ENCODE results near the gene FARP1.

Gene FARP1

DNA sequence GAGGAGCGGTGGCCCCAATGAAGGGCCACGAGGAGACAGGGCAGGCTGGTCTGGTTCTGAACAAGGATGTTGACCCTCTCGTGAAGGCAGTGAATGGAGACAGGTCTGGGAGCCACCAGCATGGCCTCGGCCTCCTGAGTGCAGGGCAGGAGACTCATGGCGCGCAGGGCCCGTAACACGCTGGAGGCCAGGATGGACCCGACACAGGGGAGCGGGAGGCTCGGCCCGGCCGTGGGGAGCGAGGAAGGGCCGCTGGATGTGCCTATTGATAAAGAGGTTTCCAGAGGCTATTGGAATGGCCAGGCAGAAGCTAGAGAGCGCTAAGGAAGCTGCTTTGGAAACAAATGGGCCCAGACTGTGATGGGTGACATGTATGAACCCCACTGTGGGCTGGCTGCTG, 301.5 kb downstream of the FARP1 start:
- Histone ChIP-seq H3K4me3 (replicated peaks; ENCODE audit: low read depth, low read length) (no peak overlapping the region), H3K36me3 (ENCODE audit: control insufficient read depth, insufficient read depth, low read length) (peaks cover 9% of the 10 kb centered on the region), H3K27me3 (replicated peaks; ENCODE audit: control insufficient read depth, insufficient read depth, low read length) (no peaks in the 10 kb centered on the region)
- TF ChIP-seq, protein P1, sequence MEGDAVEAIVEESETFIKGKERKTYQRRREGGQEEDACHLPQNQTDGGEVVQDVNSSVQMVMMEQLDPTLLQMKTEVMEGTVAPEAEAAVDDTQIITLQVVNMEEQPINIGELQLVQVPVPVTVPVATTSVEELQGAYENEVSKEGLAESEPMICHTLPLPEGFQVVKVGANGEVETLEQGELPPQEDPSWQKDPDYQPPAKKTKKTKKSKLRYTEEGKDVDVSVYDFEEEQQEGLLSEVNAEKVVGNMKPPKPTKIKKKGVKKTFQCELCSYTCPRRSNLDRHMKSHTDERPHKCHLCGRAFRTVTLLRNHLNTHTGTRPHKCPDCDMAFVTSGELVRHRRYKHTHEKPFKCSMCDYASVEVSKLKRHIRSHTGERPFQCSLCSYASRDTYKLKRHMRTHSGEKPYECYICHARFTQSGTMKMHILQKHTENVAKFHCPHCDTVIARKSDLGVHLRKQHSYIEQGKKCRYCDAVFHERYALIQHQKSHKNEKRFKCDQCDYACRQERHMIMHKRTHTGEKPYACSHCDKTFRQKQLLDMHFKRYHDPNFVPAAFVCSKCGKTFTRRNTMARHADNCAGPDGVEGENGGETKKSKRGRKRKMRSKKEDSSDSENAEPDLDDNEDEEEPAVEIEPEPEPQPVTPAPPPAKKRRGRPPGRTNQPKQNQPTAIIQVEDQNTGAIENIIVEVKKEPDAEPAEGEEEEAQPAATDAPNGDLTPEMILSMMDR (IDR thresholded peaks at IDR 0.05; ENCODE audit: insufficient read depth, low read length, poor library complexity, severe bottlenecking): no peak
- no peak for DNase-seq (ENCODE audit: extremely low read depth, insufficient read length)

DNA sequence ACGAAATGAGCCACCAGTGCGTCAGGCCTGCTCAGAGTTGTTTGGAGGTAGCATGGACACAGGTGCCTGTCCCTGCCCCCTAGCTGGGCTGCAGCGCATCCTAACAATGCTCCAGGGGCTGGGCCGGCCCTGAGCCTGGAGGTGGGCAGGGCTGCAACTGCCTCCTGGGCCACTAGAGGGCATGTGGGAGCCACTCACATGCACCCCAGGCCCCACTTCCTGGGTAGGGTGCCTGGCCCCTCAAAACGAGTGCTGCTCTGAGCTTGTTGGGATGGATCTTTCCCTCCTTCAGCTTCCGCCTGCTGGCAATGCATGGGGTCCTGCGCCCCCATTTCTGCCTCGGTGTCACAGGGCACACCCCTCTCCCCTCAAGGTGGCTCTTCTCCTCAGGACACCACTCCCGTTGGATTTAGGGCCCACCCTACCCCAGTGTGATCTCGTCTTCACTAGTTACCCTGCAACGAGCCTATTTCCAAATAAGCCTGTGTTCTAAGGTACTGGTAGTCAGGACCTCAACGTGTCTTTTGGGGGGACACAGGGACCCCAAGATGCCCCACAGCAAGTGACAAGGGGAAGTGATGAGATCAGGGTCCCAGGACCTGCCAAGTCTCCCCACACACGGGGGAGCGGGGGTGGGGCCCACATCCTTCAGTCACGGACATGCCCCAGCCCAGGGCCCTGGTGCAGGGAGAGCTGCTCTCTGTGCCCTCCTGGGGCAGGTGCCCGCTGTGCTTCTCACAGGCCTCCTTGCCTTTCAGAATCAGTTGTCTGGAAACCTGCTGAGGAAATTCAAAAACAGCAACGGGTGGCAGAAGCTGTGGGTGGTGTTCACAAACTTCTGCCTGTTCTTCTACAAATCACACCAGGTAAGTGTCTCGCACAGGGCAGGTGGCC, 302.7 kb downstream of the FARP1 start:
- peak; percentile 74 for DNase-seq (ENCODE audit: extremely low read depth, insufficient read length)
- H3K27me3 ChIP-seq (replicated peaks; ENCODE audit: control insufficient read depth, insufficient read depth, low read length): no peaks in the 10 kb centered on the region
- TF ChIP-seq, protein P1 (IDR thresholded peaks at IDR 0.05; ENCODE audit: insufficient read depth, low read length, poor library complexity, severe bottlenecking): peak; percentile 97
- peaks cover 9% of the 10 kb centered on the region for H3K36me3 ChIP-seq (ENCODE audit: control insufficient read depth, insufficient read depth, low read length)
- no peak overlapping the region for H3K4me3 ChIP-seq (replicated peaks; ENCODE audit: low read depth, low read length)

DNA sequence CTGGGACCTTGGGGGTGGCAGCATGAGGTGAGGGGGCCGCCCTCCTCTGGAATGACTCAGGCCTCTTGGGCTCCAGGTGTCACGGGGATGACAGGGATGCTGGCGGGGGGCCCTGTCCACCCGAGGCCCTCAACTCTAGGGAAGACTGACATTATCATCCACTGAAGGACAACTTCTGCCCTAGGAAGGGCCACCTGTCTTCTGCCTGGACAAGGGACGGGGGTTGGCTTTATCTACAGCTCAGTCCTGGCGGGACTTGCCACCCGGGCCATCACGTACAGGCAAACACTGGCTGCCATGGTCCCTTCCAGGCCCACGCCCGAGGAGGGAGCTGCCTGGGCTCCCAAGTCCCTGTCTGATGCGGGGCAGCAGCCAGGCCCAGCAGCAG, 303.3 kb downstream of the FARP1 start:
- no peak for DNase-seq (ENCODE audit: extremely low read depth, insufficient read length)
- TF ChIP-seq, protein P1 (IDR thresholded peaks at IDR 0.05; ENCODE audit: insufficient read depth, low read length, poor library complexity, severe bottlenecking): no peak
- no peaks in the 10 kb centered on the region for H3K27me3 ChIP-seq (replicated peaks; ENCODE audit: control insufficient read depth, insufficient read depth, low read length)
- peaks cover 9% of the 10 kb centered on the region for H3K36me3 ChIP-seq (ENCODE audit: control insufficient read depth, insufficient read depth, low read length)
- no peak overlapping the region for H3K4me3 ChIP-seq (replicated peaks; ENCODE audit: low read depth, low read length)

DNA sequence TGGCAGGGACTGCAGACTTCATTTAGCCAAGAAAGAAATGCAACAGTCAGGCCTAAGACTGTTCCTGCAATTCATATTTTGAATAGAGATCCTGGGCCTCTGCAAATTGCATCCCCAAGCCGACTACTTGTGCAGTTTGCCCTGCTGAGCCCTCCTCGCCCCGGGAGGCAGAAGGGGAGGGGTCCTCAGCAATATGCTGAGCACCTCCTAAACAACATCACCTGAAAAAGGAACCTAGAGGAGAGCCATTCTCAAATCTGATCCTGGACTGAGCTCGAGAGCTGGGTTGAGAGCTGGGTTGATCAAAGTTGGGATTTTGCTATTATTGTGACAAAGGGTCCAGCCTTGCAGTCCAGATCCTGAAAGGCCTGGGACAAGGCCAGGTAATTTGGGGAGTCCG, 304.2 kb downstream of the FARP1 start:
- no peaks in the 10 kb centered on the region for H3K27me3 ChIP-seq (replicated peaks; ENCODE audit: control insufficient read depth, insufficient read depth, low read length)
- H3K36me3 ChIP-seq (ENCODE audit: control insufficient read depth, insufficient read depth, low read length): peaks cover 11% of the 10 kb centered on the region
- H3K4me3 ChIP-seq (replicated peaks; ENCODE audit: low read depth, low read length): no peak overlapping the region
- TF ChIP-seq, protein P1 (IDR thresholded peaks at IDR 0.05; ENCODE audit: insufficient read depth, low read length, poor library complexity, severe bottlenecking): no peak
- DNase-seq (ENCODE audit: extremely low read depth, insufficient read length): no peak

DNA sequence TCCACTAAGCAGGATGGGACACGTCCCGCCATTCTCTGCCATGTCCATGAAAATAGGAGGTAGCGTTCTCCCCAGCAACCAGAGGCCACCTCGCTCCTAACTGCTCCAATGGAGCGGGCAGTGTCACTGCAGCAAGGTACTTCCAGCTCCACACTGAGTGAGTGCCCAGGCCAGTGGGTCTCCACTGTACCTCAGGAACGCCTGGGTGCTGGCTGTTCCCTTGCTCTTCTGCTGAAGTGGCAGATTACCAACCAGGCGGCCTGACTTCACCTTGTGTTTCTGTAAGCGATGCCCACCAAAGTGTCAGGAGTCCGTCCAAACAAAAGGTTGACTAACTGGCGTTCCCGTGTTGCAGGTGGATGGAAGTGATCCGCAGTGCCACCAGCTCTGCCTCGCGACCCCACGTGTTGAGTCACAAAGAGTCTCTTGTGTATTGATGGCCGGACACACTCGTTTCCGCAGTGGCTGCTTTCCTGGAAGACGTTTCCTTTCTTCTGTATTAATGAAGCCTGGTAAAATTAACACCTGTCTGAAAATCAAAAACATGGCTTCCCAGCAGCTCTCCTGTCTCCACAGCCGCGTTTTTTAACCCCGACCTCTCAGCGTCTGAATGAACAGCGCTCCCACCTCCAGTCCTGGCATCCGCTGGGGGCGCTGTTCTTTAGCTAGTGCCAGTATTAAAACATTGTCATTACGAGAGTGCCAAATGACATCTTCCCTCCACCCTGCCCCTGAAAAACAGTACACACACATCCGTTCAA, 305.2 kb downstream of the FARP1 start:
- TF ChIP-seq, protein P1 (IDR thresholded peaks at IDR 0.05; ENCODE audit: insufficient read depth, low read length, poor library complexity, severe bottlenecking): peak; percentile 37
- no peaks in the 10 kb centered on the region for H3K27me3 ChIP-seq (replicated peaks; ENCODE audit: control insufficient read depth, insufficient read depth, low read length)
- H3K36me3 ChIP-seq (ENCODE audit: control insufficient read depth, insufficient read depth, low read length): peaks cover 11% of the 10 kb centered on the region
- H3K4me3 ChIP-seq (replicated peaks; ENCODE audit: low read depth, low read length): no peak overlapping the region
- no peak for DNase-seq (ENCODE audit: extremely low read depth, insufficient read length)

Data from GM06990 (cell line).